ENCODE measurements around the gene POTEJ.
"Not testable (repeated sequence)": the region's sequence is repeated elsewhere in the genome, so short reads cannot be mapped to it uniquely, and the experiment has no call there.

POTEJ gene

DNA sequence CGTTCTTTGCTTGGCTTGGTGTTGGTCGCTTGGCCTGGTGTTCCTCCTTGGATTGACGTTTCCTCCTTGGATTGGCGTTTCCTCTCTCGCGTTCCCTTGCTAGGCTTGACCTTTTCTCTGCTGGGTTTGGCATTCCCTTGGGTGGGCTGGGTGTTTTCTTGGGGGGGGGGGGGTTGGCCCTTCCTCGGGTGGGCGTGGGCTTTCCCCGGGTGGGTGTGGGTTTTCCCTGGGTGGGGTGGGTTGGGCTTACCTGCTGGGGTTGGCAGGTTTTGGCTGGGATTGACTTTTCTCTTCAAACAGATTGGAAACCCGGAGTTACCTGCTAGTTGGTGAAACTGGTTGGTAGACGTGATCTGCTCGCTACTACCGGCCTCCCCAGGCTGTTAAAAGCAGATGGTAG lies at the start of gene POTEJ:
Gene POTEJ, plus strand, starts transcription at position 301 of the 400 bp plus-strand sequence. Its CDS starts 93 bp downstream, at position 394.
- DNase-seq (ENCODE audit: low read depth); H3K4me3 ChIP-seq (ENCODE audit: low read depth, low read length): not testable (repeated sequence)

GRCh38 chr2:130566165-130566564 lies 45.1 kb upstream of the POTEJ start:
- not testable (repeated sequence) for DNase-seq (ENCODE audit: low read depth); H3K4me3 ChIP-seq (ENCODE audit: low read depth, low read length)

- H3K4me3 ChIP-seq (ENCODE audit: low read depth, low read length); DNase-seq (ENCODE audit: low read depth): not testable (repeated sequence)
These were observed 39.3 kb upstream of the POTEJ start for GRCh38 chr2:130571929-130572328.

DNA sequence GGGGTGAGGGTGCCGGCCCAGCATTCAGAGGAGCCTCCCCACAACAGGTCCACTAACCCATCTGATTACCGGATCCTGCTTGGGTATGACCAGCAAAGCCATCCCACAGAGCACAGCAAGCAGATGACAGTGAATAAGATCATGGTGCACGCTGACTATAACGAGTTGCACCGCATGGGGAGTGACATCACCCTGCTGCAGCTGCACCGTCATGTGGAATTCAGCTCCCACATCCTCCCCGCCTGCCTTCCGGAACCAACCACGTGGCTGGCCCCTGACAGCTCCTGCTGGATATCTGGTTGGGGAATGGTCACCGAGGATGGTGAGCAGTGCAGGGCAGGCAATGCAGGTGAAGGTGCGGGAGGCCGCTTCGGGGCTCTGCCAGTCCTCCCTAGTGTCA lies 37.0 kb upstream of the POTEJ start:
- not testable (repeated sequence) for DNase-seq (ENCODE audit: low read depth); H3K4me3 ChIP-seq (ENCODE audit: low read depth, low read length)

GRCh38 chr2:130576209-130576784 lies 34.9 kb upstream of the POTEJ start:
- not testable (repeated sequence) for H3K4me3 ChIP-seq (ENCODE audit: low read depth, low read length); DNase-seq (ENCODE audit: low read depth)

DNA sequence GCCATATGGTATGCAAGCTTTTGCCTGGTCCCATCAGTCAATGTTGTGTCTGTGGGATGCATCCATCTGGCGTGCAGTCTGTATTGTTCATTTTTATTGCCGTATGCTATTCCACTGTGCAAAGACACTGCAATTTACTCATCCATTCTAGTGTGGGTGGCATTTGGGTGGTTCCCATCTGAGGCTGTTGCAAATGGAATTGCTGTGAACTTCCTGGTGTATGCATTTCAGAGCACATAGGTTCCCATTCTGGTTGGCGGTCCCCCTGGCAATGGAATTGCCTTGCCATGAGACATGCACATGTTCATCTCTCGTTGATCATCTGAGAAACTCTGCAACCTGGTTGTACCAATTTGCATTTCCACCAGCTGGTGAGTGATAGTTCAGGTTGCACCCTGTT lies 33.7 kb upstream of the POTEJ start:
- H3K4me3 ChIP-seq (ENCODE audit: low read depth, low read length); DNase-seq (ENCODE audit: low read depth): not testable (repeated sequence)

- DNase-seq (ENCODE audit: low read depth); H3K4me3 ChIP-seq (ENCODE audit: low read depth, low read length): not testable (repeated sequence)
These were observed 32.1 kb upstream of the POTEJ start for GRCh38 chr2:130579121-130579520.

GRCh38 chr2:130581491-130581890 lies 29.7 kb upstream of the POTEJ start:
- not testable (repeated sequence) for H3K4me3 ChIP-seq (ENCODE audit: low read depth, low read length); DNase-seq (ENCODE audit: low read depth)

DNA sequence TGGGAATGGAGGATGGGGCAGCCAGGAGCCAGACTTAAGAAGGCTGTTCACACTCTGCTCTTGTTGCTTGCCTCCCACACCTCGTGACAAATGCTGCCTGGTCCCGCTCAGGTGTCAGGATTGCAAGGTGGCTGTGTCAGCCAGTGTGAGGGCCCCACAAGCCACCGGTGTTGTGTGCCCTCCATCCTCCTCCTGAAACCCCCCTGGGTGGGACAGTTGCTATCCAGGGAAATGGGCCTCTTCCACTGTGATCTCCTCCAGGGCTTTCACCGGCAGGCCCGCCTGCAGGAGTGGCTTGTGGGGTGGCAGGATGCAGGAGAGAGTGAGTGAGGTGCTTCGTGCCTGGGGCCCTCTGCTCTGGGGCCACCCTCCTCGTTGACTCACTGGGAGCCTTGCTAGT lies 28.3 kb upstream of the POTEJ start:
- DNase-seq (ENCODE audit: low read depth); H3K4me3 ChIP-seq (ENCODE audit: low read depth, low read length): not testable (repeated sequence)

DNA sequence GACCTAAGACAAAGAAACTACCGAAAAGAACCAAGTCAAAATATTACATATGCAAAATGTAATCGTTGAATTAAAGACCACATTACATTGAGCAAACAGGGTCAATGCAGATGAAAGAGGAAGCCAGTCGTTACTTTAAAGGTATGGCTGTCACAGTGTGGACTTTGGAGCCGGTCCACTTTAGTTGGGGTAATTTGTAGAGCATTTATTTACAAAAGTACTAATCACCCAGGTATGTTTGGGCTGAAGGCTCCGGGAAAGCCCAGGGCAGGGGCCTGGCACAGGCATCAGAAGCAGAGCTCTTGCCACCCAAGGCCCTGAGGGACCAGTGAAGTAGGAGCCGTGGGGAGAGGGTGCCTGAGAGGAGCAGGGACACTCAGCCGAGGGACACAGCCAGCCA lies 27.7 kb upstream of the POTEJ start:
- DNase-seq (ENCODE audit: low read depth); H3K4me3 ChIP-seq (ENCODE audit: low read depth, low read length): not testable (repeated sequence)

DNA sequence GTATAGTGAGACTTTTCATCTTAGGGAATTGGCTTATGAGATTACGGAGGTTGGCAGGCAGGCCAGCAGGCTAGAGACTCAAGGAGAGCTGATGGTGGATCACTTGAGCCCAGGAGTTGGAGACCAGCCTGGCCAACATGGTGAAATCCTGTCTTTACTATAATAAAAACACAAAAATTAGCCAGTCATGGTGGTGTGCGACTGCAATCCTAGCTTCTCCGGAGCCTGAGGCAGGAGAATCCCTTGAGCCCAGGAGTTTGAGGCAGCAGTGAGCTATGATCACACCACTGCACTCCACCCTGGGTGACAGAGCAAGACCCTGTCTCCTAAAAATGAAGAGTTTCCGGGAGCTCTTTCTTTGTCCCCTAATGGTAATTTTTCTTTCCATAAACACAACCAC lies 26.5 kb upstream of the POTEJ start:
- DNase-seq (ENCODE audit: low read depth); H3K4me3 ChIP-seq (ENCODE audit: low read depth, low read length): not testable (repeated sequence)

- H3K4me3 ChIP-seq (ENCODE audit: low read depth, low read length): not testable (repeated sequence)
These were observed 22.4 kb upstream of the POTEJ start for GRCh38 chr2:130588688-130589458.

DNA sequence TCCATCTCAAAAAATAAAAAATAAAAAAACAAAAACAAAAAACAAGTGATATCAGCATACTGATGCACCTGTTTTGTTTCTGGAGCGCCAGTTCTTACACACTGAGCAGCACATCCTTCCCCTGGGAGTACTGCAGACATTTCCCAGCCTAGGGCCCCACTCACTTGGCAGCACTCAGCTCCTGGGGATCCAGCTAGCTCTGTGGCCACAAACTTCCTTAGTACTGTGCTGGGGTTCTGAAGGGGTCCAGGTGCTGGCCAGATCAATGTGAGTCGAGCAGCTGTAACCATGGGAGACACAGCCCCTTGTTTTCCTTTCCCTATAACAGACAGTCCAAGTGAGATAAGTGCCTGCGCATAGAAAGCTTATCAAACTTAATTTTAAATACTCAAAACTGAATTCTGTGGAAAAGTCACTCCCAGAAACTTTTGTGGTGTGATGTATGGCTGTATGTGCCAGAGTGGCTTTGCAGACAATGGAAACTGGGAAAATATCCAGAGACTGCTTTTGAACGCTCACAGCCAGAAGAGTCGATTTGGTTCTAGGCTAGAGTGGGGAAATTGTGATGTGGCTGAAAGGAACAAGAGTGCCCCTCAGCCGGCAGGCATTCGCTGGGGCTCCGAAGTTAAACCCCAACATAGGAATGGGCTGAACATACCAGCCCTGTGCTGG lies 20.9 kb upstream of the POTEJ start:
- not testable (repeated sequence) for H3K4me3 ChIP-seq (ENCODE audit: low read depth, low read length)

More at GRCh38 chr2:130588688-130589458, 22.4 kb upstream of the POTEJ start:
- not testable (repeated sequence) for DNase-seq (ENCODE audit: low read depth)

DNA sequence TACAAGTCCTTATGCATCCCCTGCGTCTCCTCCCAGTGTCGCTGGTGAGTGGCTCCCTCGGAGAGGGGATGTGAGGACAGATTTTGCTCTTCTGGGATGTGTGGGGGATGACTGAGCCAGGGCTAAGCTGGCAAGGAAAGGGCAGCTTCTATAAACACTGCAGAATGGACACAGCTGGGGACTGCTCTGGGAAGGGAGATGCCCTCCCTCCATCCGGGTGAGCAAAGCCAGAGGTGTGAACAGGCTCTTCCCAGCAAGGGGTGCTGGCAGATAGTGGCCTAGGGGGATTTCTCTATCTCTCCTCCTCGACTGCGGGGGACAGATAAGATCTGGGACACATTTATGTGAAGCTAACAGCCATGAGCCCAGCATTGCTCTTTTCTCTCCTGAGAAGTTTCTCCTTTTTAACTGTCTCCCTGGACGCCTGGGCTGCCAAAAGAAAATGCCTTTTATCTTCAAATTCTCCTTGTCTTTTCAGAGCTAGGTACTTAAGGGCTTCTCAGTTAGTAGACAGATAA lies 20.3 kb upstream of the POTEJ start:
- DNase-seq (ENCODE audit: low read depth); H3K4me3 ChIP-seq (ENCODE audit: low read depth, low read length): not testable (repeated sequence)

More for the DNA sequence above, 20.9 kb upstream of the POTEJ start:
- DNase-seq (ENCODE audit: low read depth): not testable (repeated sequence)

GRCh38 chr2:130592791-130593414 lies 18.3 kb upstream of the POTEJ start:
- not testable (repeated sequence) for DNase-seq (ENCODE audit: low read depth); H3K4me3 ChIP-seq (ENCODE audit: low read depth, low read length)

DNA sequence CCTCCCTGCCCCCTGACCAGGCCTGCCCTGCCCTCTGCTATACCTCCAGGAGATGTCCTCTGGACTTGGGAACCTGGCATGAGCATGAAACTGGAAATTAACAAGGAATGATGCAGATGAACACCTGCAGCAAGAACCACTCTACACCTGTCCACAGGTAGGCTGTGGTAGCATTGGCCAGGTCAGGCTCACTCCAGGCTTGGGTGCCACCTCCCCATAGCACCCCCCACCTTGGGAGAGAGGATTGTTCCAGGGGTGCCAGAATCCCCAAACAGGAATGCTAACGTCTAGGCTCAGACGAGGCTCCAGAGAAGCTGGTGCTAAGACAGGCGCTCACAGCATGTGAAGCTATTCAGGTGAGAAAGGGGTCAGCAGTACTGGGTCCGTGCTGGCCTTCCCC lies 17.2 kb upstream of the POTEJ start:
- DNase-seq (ENCODE audit: low read depth); H3K4me3 ChIP-seq (ENCODE audit: low read depth, low read length): not testable (repeated sequence)

DNA sequence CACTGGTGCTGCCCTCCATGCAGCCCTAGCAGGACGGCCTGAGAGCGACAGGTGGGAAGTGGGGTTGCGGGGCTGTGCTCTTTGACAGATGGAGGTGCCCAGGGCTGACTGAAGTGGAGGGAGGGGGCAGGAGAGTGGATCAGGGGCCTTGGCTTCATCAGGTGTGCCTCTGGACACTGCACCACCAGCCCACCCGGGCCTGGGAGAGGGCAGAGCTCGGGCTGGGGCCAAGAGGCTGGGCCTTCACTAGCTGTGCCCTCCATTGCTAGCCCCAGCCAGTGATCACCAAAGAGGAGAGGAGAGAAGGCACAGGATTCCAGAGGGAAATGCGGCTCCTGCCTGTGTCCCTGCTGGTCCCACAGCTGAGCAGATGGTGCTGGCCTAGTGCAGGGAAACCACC lies 14.5 kb upstream of the POTEJ start:
- DNase-seq (ENCODE audit: low read depth); H3K4me3 ChIP-seq (ENCODE audit: low read depth, low read length): not testable (repeated sequence)

DNA sequence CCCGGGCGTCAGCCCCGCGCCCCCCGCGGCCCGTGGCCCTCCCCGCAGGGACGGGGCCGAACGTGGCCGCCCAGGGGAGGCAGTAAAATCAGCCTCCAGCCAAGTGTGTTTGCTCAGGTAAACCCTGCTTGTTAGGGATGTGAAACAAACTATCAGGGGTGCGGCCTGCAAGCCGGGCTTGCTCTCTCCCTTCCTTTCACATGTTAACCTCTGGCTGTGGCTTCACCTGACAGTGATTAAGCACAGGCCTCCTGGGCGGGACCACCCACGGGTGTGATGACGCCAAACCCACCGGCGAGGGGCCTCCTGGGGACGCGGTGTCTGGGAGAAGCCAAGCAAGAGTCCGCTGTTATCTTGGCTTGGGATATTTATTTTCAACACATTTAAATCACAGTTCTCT lies 13.2 kb upstream of the POTEJ start:
- not testable (repeated sequence) for DNase-seq (ENCODE audit: low read depth); H3K4me3 ChIP-seq (ENCODE audit: low read depth, low read length)

DNA sequence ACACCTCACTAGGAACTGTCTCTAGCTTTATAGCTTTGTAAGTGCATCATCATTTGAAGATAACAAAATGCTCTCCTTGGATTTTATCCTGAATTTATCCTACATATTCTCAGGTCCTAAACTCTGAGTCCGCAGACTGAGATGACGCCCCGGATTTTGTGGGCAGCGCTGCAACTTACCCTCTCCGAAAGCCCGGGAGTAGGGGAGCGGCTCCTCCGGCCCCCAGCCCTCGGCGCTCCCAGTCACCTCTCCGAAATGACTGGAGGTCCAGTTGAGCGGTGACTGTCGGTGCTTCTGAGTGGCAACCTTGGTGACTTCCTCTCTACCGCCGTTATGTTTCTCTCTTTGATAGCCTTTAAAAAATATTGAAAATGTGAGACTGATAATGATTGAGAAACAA lies 12.8 kb upstream of the POTEJ start:
- not testable (repeated sequence) for H3K4me3 ChIP-seq (ENCODE audit: low read depth, low read length); DNase-seq (ENCODE audit: low read depth)
